HEK293 (cell line): Measurements from ENCODE around the gene AUH.

Experiments
- CTCF ChIA-PET: fragments of 350-600 bp; formaldehyde crosslinking; extraction: SDS; loops from one replicate; lab custom pipeline; 2021; ENCODE audit warnings: antibody characterized with exemption; lab: Yijun Ruan, JAX
- POLR2A ChIA-PET: fragments of 300-600 bp; formaldehyde crosslinking; extraction: SDS; loops from one replicate; lab custom pipeline; 2020; ENCODE audit warnings: antibody characterized with exemption, inconsistent platforms; lab: Yijun Ruan, JAX
- H3K27ac ChIP-seq: fragments of 200-500 bp; sonication (Bioruptor generic); 2 replicates; pipeline ENCODE4 v1.5.1; 2014; ENCODE audit warnings: low read depth, low read length, control low read depth, inconsistent platforms; ENCODE audit errors: extremely low read depth
- H3K36me3 ChIP-seq, 2 experiments: fragments of 200-500 bp in 1 of 2; sonication (Bioruptor generic) in 1 of 2; 1 replicate in 1 of 2; 2 replicates in 1 of 2; pipeline ENCODE4 v1.5.1; 2014 to 2017; ENCODE audit warnings: inconsistent platforms in 2 of 2, low read length in 2 of 2; ENCODE audit not compliant: control insufficient read depth in 2 of 2, insufficient read depth in 1 of 2
- H3K4me1 ChIP-seq: fragments of 200-500 bp; sonication (Bioruptor generic); 2 replicates; pipeline ENCODE4 v1.5.1; 2014; ENCODE audit warnings: mild to moderate bottlenecking, low read length, inconsistent platforms; ENCODE audit not compliant: control insufficient read depth, insufficient read depth
- H3K4me3 ChIP-seq: 2 replicates; pipeline ENCODE4 v1.5.1; 2011; ENCODE audit warnings: low read depth, mild to moderate bottlenecking, control low read depth, low read length, moderate library complexity
- H3K9me3 ChIP-seq: fragments of 200-500 bp; sonication (Bioruptor generic); 2 replicates; pipeline ENCODE4 v1.5.1; 2014; ENCODE audit warnings: low read depth, low read length, inconsistent platforms; ENCODE audit not compliant: control insufficient read depth, insufficient read depth
- CTCF ChIP-seq: fragments of 450-650 bp; formaldehyde crosslinking; IDR thresholded peaks from 2 replicates; pipeline ENCODE4 v1.5.1; 2016; ENCODE audit warnings: missing biosample characterization, missing genetic modification characterization
- EGR2 ChIP-seq: fragments of 450-650 bp; formaldehyde crosslinking; IDR thresholded peaks from 2 replicates; pipeline ENCODE4 v1.5.1; 2016; ENCODE audit warnings: low read depth, missing biosample characterization, missing genetic modification characterization
- PATZ1 ChIP-seq: fragments of 450-650 bp; formaldehyde crosslinking; IDR thresholded peaks from 2 replicates; pipeline ENCODE4 v1.5.1; 2016; ENCODE audit warnings: missing biosample characterization, missing genetic modification characterization
- SCRT2 ChIP-seq: fragments of 450-650 bp; formaldehyde crosslinking; IDR thresholded peaks from 2 replicates; pipeline ENCODE4 v1.5.1; 2016; ENCODE audit warnings: missing biosample characterization, missing genetic modification characterization
- ZFP3 ChIP-seq: fragments of 450-650 bp; formaldehyde crosslinking; IDR thresholded peaks from 2 replicates; pipeline ENCODE4 v1.5.1; 2016; ENCODE audit warnings: low read depth, missing biosample characterization, missing genetic modification characterization
- ZIC2 ChIP-seq: fragments of 450-650 bp; formaldehyde crosslinking; IDR thresholded peaks from 2 replicates; pipeline ENCODE4 v1.5.1; 2016; ENCODE audit warnings: missing biosample characterization, missing genetic modification characterization
- ZNF10 ChIP-seq: fragments of 450-650 bp; formaldehyde crosslinking; IDR thresholded peaks from 2 replicates; pipeline ENCODE4 v1.5.1; 2017; ENCODE audit warnings: missing biosample characterization, missing genetic modification characterization
- ZNF155 ChIP-seq: fragments of 450-650 bp; formaldehyde crosslinking; IDR thresholded peaks from 2 replicates; pipeline ENCODE4 v1.5.1; 2016; ENCODE audit warnings: missing biosample characterization, missing genetic modification characterization
- ZNF2 ChIP-seq: fragments of 450-650 bp; formaldehyde crosslinking; IDR thresholded peaks from 2 replicates; pipeline ENCODE4 v1.5.1; 2016; ENCODE audit warnings: missing biosample characterization, missing genetic modification characterization
- ZNF221 ChIP-seq: fragments of 450-650 bp; formaldehyde crosslinking; IDR thresholded peaks from 2 replicates; pipeline ENCODE4 v1.5.1; 2017; ENCODE audit warnings: missing biosample characterization, missing genetic modification characterization, borderline replicate concordance
- ZNF248 ChIP-seq: fragments of 450-650 bp; formaldehyde crosslinking; IDR thresholded peaks from 2 replicates; pipeline ENCODE4 v1.5.1; 2017; ENCODE audit warnings: missing biosample characterization, missing genetic modification characterization
- ZNF416 ChIP-seq: fragments of 450-650 bp; formaldehyde crosslinking; IDR thresholded peaks from 2 replicates; pipeline ENCODE4 v1.5.1; 2016; ENCODE audit warnings: missing biosample characterization, missing genetic modification characterization
- ZNF433 ChIP-seq: fragments of 450-650 bp; formaldehyde crosslinking; IDR thresholded peaks from 2 replicates; pipeline ENCODE4 v1.5.1; 2016; ENCODE audit warnings: missing biosample characterization, missing genetic modification characterization, low read depth
- ZNF529 ChIP-seq: fragments of 450-650 bp; formaldehyde crosslinking; IDR thresholded peaks from 2 replicates; pipeline ENCODE4 v1.5.1; 2017; ENCODE audit warnings: missing genetic modification characterization, missing biosample characterization; ENCODE audit not compliant: insufficient replicate concordance
- ZNF610 ChIP-seq: fragments of 450-650 bp; formaldehyde crosslinking; IDR thresholded peaks from 2 replicates; pipeline ENCODE4 v1.5.1; 2016; ENCODE audit warnings: missing biosample characterization, missing genetic modification characterization, borderline replicate concordance
- ZNF660 ChIP-seq: fragments of 450-650 bp; IDR thresholded peaks from 2 replicates; pipeline ENCODE4 v1.5.1; 2018; ENCODE audit warnings: missing biosample characterization, mild to moderate bottlenecking, missing genetic modification characterization
- ZNF677 ChIP-seq: fragments of 450-650 bp; IDR thresholded peaks from 2 replicates; pipeline ENCODE4 v1.5.0; 2018; ENCODE audit warnings: missing biosample characterization, mild to moderate bottlenecking, missing genetic modification characterization, moderate library complexity
- TF ChIP-seq, protein P1 (sequence below): sonication (generic); formaldehyde crosslinking; IDR thresholded peaks from 2 replicates; pipeline ENCODE4 v1.8.1; 2022; ENCODE audit warnings: mild to moderate bottlenecking, moderate library complexity, missing genetic modification reagents
- TF ChIP-seq, protein P2 (sequence below): fragments of 450-650 bp; formaldehyde crosslinking; IDR thresholded peaks from 2 replicates; pipeline ENCODE4 v1.5.1; 2016; ENCODE audit warnings: missing biosample characterization, missing genetic modification characterization, borderline replicate concordance
- TF ChIP-seq, protein P3 (sequence below): fragments of 450-650 bp; formaldehyde crosslinking; IDR thresholded peaks from 2 replicates; pipeline ENCODE4 v1.5.1; 2016; ENCODE audit warnings: missing biosample characterization, missing genetic modification characterization

Gene AUH

DNA sequence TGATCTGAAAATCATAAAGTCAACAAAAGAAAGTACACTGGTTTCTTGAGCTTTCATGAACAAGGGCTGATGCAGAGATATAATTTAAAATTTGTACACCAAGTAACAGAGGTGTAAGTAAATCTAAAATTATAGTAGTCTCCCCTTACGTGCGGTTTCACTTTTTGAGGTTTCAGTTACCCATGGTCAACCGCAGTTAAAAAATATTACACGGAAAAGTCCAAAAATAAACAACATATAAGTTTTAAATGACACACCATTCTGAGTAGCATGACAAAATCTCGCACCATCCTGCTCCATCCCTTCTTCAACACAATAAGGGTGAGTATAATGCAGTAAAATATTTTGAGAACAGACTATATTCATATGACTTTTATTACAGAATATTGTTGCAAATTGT, 54.4 kb downstream of the AUH start:
- POLR2A ChIA-PET: no interaction called here
- H3K9me3 ChIP-seq: no peaks in the 10 kb centered on the region
- no peaks in the 10 kb centered on the region for H3K4me1 ChIP-seq
- no peak overlapping the region for H3K4me3 ChIP-seq
- peaks cover 0 to 3% of the 10 kb centered on the region in 2 experiments; a peak in 1 of 3 replicates for H3K36me3 ChIP-seq
- TF ChIP-seq CTCF (tag by site-specific recombination) (no peak), ZNF10 (tag by site-specific recombination) (no peak), ZIC2 (tag by site-specific recombination) (no peak), ZNF248 (no peak), ZNF416 (tag by site-specific recombination) (no peak), ZNF2 (no peak), ZNF677 (no peak), ZNF155 (tag by site-specific recombination) (no peak), EGR2 (no peak), ZNF221 (tag by site-specific recombination) (no peak), ZNF529 (no peak), ZNF433 (tag by site-specific recombination) (no peak), ZFP3 (tag by site-specific recombination) (no peak), SCRT2 (tag by site-specific recombination) (no peak), PATZ1 (tag by site-specific recombination) (no peak), ZNF660 (tag by site-specific recombination) (no peak), ZNF610 (tag by site-specific recombination) (no peak)
- TF ChIP-seq, protein P1, sequence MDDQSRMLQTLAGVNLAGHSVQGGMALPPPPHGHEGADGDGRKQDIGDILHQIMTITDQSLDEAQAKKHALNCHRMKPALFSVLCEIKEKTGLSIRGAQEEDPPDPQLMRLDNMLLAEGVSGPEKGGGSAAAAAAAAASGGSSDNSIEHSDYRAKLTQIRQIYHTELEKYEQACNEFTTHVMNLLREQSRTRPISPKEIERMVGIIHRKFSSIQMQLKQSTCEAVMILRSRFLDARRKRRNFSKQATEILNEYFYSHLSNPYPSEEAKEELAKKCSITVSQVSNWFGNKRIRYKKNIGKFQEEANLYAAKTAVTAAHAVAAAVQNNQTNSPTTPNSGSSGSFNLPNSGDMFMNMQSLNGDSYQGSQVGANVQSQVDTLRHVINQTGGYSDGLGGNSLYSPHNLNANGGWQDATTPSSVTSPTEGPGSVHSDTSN (CRISPR knock-in tag): no peak
- TF ChIP-seq, protein P2, sequence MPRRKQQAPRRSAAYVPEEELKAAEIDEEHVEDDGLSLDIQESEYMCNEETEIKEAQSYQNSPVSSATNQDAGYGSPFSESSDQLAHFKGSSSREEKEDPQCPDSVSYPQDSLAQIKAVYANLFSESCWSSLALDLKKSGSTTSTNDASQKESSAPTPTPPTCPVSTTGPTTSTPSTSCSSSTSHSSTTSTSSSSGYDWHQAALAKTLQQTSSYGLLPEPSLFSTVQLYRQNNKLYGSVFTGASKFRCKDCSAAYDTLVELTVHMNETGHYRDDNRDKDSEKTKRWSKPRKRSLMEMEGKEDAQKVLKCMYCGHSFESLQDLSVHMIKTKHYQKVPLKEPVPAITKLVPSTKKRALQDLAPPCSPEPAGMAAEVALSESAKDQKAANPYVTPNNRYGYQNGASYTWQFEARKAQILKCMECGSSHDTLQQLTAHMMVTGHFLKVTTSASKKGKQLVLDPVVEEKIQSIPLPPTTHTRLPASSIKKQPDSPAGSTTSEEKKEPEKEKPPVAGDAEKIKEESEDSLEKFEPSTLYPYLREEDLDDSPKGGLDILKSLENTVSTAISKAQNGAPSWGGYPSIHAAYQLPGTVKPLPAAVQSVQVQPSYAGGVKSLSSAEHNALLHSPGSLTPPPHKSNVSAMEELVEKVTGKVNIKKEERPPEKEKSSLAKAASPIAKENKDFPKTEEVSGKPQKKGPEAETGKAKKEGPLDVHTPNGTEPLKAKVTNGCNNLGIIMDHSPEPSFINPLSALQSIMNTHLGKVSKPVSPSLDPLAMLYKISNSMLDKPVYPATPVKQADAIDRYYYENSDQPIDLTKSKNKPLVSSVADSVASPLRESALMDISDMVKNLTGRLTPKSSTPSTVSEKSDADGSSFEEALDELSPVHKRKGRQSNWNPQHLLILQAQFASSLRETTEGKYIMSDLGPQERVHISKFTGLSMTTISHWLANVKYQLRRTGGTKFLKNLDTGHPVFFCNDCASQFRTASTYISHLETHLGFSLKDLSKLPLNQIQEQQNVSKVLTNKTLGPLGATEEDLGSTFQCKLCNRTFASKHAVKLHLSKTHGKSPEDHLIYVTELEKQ: no peak
- TF ChIP-seq, protein P3, sequence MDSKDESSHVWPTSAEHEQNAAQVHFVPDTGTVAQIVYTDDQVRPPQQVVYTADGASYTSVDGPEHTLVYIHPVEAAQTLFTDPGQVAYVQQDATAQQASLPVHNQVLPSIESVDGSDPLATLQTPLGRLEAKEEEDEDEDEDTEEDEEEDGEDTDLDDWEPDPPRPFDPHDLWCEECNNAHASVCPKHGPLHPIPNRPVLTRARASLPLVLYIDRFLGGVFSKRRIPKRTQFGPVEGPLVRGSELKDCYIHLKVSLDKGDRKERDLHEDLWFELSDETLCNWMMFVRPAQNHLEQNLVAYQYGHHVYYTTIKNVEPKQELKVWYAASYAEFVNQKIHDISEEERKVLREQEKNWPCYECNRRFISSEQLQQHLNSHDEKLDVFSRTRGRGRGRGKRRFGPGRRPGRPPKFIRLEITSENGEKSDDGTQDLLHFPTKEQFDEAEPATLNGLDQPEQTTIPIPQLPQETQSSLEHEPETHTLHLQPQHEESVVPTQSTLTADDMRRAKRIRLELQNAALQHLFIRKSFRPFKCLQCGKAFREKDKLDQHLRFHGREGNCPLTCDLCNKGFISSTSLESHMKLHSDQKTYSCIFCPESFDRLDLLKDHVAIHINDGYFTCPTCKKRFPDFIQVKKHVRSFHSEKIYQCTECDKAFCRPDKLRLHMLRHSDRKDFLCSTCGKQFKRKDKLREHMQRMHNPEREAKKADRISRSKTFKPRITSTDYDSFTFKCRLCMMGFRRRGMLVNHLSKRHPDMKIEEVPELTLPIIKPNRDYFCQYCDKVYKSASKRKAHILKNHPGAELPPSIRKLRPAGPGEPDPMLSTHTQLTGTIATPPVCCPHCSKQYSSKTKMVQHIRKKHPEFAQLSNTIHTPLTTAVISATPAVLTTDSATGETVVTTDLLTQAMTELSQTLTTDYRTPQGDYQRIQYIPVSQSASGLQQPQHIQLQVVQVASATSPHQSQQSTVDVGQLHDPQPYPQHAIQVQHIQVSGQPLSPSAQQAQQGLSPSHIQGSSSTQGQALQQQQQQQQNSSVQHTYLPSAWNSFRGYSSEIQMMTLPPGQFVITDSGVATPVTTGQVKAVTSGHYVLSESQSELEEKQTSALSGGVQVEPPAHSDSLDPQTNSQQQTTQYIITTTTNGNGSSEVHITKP (tag by site-specific recombination): no peak
- TF ChIP-seq, all 188 proteins: peak for 0
- CTCF ChIA-PET: interaction anchor here (0.6 kb wide), 1 partner anchor 103 kb away, joined by 3 read pairs; no protein-coding TSS in a partner anchor
- H3K27ac ChIP-seq: no peak overlapping the region
